IPS-NIHi7 (cell line): ENCODE measurements around the gene ZNF716.
"Not testable (repeated sequence)": the region's sequence is repeated elsewhere in the genome, so short reads cannot be mapped to it uniquely, and the experiment has no call there.

Source experiments
- DNase-seq: peaks from one replicate; pipeline ENCODE4 v3.0.0; 2012; ENCODE audit warnings: mixed read lengths; ENCODE audit errors: extremely low spot score

ZNF716 gene

GRCh38 chr7:57449904-57450303 lies at the start of gene ZNF716:
Gene ZNF716, plus strand, starts transcription at chr7:57450177. Its CDS starts 112 bp downstream, at chr7:57450289.
- DNase-seq: no peak

- no peak for DNase-seq
Observed at GRCh38 chr7:57400531-57401155, 49.3 kb upstream of the ZNF716 start.

- not testable (repeated sequence) for DNase-seq
Observed at GRCh38 chr7:57403051-57403450, 46.9 kb upstream of the ZNF716 start.

- no peak for DNase-seq
Observed at GRCh38 chr7:57403601-57404342, 46.2 kb upstream of the ZNF716 start.

- DNase-seq: no peak
Observed at GRCh38 chr7:57404343-57404966, 45.5 kb upstream of the ZNF716 start.

GRCh38 chr7:57404967-57405421 lies 45.0 kb upstream of the ZNF716 start:
- no peak for DNase-seq

GRCh38 chr7:57407125-57407524 lies 42.9 kb upstream of the ZNF716 start:
- no peak for DNase-seq

- DNase-seq: no peak
Observed at GRCh38 chr7:57412168-57412567, 37.8 kb upstream of the ZNF716 start.

GRCh38 chr7:57412618-57413017 lies 37.4 kb upstream of the ZNF716 start:
- DNase-seq: no peak

GRCh38 chr7:57413529-57414398 lies 36.2 kb upstream of the ZNF716 start:
- DNase-seq: no peak

GRCh38 chr7:57414415-57414814 lies 35.6 kb upstream of the ZNF716 start:
- DNase-seq: no peak

GRCh38 chr7:57414852-57415251 lies 35.1 kb upstream of the ZNF716 start:
- DNase-seq: no peak

- no peak for DNase-seq
Observed at GRCh38 chr7:57415326-57415725, 34.7 kb upstream of the ZNF716 start.

- no peak for DNase-seq
Observed at GRCh38 chr7:57415730-57416129, 34.2 kb upstream of the ZNF716 start.

GRCh38 chr7:57416601-57417358 lies 33.2 kb upstream of the ZNF716 start:
- DNase-seq: no peak

- DNase-seq: no peak
Observed at GRCh38 chr7:57417736-57418135, 32.2 kb upstream of the ZNF716 start.

GRCh38 chr7:57423768-57424167 lies 26.2 kb upstream of the ZNF716 start:
- DNase-seq: no peak

- DNase-seq: no peak
Observed at GRCh38 chr7:57424515-57425238, 25.3 kb upstream of the ZNF716 start.

GRCh38 chr7:57425239-57425944 lies 24.6 kb upstream of the ZNF716 start:
- no peak for DNase-seq
